Fibroblast of skin of back (primary cell): ENCODE measurements around the gene CEBPZ. TPM values are rescaled to one million over a fixed set of nuclear protein-coding genes. Genes with fewer than 3 reads are reported as not detected.
"Not testable (repeated sequence)": the region's sequence is repeated elsewhere in the genome, so short reads cannot be mapped to it uniquely, and the experiment has no call there.

Source experiments
- DNase-seq: peaks from one replicate; pipeline ENCODE4 v3.0.0-alpha.2; 2013
- polyA plus RNA-seq, 2 experiments: library from polyadenylated mRNA; unstranded; fragments of 120-200 nt; gene quantifications; one replicate each; pipeline ENCODE4 v1.2.1, GENCODE V29; 2013; ENCODE audit not compliant: insufficient read length in 2 of 2

CEBPZ gene, protein sequence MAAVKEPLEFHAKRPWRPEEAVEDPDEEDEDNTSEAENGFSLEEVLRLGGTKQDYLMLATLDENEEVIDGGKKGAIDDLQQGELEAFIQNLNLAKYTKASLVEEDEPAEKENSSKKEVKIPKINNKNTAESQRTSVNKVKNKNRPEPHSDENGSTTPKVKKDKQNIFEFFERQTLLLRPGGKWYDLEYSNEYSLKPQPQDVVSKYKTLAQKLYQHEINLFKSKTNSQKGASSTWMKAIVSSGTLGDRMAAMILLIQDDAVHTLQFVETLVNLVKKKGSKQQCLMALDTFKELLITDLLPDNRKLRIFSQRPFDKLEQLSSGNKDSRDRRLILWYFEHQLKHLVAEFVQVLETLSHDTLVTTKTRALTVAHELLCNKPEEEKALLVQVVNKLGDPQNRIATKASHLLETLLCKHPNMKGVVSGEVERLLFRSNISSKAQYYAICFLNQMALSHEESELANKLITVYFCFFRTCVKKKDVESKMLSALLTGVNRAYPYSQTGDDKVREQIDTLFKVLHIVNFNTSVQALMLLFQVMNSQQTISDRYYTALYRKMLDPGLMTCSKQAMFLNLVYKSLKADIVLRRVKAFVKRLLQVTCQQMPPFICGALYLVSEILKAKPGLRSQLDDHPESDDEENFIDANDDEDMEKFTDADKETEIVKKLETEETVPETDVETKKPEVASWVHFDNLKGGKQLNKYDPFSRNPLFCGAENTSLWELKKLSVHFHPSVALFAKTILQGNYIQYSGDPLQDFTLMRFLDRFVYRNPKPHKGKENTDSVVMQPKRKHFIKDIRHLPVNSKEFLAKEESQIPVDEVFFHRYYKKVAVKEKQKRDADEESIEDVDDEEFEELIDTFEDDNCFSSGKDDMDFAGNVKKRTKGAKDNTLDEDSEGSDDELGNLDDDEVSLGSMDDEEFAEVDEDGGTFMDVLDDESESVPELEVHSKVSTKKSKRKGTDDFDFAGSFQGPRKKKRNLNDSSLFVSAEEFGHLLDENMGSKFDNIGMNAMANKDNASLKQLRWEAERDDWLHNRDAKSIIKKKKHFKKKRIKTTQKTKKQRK
- polyA plus RNA-seq (2013, experiment 1 of 2; ENCODE audit: insufficient read length) = 31.3 TPM
- polyA plus RNA-seq (2013, experiment 2 of 2; ENCODE audit: insufficient read length) = 25.1 TPM

DNA sequence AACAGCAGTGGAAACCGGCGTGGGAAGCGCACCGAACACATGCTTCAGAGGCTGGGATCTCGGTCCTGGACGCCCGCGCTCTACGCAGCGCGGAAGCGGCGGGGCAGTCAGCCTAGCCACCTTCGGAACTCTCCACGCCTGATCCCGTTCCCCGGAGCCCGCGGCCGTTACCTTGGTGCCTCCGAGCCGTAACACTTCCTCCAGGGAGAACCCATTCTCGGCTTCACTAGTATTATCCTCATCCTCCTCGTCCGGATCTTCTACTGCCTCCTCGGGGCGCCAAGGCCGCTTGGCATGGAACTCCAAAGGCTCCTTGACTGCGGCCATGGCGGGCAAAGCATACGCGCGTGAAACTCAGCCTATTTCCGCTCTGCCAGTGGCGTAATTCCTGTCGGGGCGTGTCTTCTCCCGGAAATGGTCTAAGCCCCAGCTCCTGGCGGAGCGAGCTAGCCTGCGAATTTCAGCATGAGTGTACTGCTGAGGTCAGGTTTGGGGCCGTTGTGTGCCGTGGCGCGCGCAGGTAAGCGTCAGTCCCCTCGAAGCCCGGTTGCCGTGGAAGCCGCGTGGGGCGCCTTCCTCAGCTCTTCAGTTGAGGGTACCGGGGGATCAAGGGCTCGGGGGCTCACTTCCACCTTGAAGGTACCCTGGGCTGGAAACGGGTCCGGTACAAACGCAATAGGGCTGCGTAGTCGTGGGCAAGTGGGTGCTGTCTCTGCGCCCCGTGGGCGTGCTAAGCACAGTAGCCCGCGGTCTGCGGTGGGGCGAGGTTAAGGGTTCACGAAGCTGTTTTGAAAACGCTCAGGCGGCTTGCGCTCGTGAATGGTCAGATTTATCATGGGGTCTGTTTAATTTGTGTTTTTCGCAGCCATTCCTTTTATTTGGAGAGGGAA lies at the start of gene CEBPZ, which contains the start of gene NDUFAF7:
Gene CEBPZ (minus strand): TSS at position 356 of the 890 bp plus-strand sequence. CDS start 29 bp downstream, at position 327.
Gene NDUFAF7 (plus strand): TSS at position 418 of the 890 bp plus-strand sequence. CDS start 48 bp downstream, at position 466.
- peak; percentile 93 for DNase-seq

DNA sequence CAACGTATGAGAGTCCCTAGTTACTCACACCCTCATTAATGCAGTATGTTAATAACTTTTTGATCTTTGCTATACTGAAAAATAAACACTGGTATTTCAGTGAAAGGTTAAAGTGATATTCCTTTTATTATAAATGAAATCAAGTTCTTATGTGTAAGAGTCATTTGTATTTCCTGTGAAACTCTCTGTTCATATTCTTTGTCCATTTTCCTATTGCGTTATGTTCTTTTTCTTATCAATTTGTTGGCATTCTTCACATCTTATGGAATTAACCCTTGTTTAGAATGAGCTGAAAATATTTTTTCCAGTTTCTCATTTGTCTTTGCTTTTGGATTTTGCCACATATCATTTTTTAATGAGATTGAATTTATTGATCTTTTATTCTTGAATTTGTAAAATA lies 44.9 kb upstream of the CEBPZ start:
- DNase-seq = no peak

DNA sequence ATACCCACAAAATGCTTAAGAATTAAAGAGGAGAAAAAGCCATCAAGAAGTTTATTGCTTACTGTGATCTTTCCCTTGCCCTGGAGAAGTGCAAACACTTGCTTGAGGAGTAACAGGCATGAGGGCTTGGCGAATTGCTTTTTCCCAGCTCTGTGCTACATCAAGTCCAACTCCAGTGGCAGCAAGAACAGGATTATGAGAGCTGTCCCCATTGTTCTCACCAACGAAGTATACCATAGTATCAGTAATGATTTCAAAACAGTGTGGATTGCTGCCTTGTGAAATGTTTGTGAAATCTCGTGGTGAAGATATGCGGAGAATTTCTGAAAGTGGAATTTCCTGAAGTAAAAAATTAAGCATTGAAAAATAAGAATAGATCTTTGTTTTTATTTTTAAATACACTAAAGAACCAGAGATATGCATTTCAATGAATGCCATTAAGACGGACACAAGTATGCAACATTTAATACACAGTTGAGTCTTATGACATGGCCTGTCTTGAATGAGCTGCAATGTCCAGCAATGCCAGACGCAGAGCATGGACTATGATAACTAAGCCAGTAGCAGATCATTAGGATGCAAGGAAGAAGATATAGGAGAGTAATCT lies 43.1 kb upstream of the CEBPZ start:
- DNase-seq = peak; percentile 11

DNA sequence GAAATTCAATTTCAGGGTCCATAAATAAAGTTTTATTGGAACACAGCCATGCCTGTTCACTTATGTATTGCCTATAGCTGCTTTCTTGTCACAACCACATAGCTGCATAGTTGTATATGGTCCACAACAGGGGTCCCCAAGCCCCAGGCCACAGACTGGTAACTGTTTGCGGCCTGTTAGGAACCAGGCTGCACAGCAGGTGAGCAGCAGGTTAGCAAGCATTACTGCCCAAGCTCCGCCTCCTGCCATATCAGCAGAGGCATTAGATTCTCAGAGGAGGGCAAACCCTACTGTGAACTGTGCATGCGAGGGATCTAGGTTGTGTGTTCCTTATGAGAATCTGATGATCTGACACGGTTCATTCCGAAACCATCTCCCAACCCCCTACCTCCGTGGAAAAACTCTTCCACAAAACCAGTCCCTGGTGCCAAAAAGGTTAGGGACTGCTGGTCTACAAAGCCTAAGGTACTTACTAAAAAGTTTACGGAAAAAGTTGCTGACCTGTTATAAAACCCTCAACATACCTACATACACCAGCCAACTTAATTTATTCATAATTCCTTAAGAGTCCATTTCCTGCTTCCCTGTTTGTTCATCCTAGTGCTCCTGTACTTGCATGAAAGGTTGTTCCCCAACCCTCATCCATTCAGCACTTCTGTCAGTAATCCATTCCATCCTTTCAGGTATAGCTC lies 40.1 kb upstream of the CEBPZ start:
- DNase-seq = no peak

DNA sequence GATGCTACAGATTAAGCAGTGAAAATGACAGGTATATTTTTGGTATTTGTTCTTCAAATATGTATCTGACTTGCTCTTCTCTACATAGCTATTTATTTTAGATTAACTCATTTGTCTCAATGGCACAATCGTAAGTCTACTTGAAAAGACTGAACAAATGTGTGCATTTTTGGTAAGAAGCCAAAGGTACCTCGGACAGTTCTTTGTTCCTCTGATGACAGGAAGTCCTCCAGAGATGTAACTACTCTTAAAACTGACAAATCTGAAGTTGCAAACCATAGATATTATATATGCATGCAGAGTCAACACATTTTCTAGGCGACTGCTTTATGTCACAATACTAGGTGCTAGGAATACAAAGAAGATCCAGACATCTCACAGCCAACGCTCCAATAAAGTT lies 36.7 kb upstream of the CEBPZ start:
- no peak for DNase-seq

DNA sequence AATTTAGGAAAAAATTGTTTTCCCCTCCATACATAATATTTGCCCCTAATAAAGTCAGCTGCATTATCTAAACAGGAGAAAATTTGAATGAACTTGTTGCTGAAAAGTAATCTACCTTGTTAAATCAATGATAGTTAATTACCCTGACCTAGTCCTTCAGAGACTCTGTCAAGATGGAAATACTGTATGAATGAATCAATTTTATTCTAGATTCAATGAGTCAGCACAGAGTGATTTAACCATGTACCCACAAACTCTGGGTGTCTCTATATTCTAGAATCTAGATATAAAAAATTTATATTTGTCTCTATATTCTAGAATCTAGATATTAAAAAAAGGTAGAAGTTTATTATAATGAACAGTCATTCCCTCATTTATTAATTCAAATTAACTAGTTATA lies 36.3 kb upstream of the CEBPZ start:
- DNase-seq = no peak

DNA sequence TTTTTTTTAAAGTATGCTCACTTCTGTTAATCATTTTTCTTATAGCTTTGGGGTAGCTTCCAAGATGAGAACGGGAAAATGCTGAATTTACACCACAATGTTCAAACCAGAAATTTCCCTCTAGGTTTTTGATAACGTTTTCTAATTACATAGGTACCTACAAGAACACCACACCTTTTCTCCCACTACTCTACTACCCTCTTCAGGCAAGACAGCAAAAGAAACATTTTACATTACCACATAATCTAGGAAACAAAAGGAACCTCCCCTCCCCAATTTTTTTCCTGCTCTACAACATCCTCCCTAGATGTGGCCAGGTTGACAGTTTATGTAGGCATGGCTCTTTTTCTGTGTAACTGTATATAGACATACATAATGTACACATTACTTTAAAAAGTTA lies 32.4 kb upstream of the CEBPZ start:
- DNase-seq = no peak

DNA sequence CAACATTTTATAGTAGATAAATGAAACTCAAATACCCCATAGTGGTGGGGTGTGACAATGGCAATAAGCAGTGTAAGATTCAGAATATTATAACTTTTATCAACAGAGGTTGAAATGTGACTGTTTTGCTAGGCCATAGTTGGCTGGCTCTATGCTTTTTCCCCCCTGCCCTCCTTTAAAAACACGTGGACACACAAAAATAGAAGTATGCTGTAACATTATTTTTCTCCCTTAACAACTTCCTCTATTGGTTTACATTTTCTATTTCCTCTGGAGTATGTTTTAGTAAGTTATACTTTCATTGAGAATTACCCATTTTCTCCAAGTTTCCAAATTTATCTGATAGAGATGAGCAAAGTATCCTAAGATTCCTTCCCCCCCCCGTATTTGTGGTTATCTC lies 31.1 kb upstream of the CEBPZ start:
- DNase-seq = no peak

DNA sequence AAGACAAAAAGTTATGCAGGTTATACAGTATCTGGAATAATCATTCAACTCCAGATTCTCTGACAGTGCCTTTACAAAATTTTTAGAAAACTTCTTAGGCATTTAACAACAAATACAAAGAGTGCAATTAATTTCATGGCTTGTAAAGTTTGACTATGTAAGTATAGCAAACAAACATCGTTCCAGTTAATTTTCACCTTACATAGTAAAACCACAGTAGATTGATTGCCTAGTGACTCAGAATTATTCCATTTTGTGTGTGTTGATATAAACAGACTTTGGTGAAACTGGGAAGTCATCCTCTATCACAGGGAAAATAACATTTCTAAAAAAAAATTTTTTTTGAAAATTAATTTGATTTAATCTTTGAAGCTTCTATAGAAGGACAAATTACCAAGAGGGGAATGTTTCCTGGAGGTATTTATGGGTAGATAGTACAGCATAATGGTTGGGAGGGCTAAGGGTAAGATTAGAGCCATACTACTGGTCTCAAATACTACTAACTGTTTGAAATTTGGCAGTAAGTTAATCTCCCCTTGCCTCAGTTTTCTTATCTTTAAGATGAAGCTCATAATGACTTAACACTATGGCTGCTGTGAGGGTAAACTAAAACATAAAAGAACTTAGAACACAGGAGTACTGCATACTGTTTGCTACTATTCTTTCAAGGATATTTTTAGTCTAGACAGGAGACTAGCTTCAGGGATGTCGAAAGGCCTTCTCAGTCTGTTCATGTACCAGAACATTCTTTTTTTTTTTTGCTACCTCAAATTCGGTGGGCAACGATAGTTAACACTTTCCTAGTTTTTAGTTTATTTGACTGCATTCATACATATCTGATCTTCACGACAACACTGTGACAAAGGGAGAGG lies 19.7 kb upstream of the CEBPZ start:
- no peak for DNase-seq

DNA sequence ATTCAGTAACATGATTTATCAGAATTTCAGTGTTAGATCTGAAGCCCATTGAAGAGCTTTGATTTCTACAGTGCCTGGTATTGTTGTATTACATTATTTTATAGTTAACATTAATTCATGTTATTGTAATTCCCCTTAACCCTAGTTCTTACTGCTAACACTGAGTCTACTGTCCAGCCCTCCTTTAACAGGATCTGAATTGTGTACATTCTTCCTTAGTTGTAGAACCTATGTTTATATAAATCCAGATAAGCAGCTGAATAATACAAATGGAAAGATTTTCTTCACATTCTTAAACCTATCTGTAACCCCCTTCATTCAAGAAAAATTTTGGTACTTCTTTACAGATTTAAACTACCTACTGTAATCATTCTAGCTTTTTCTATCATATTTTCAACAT lies 14.8 kb upstream of the CEBPZ start:
- no peak for DNase-seq

DNA sequence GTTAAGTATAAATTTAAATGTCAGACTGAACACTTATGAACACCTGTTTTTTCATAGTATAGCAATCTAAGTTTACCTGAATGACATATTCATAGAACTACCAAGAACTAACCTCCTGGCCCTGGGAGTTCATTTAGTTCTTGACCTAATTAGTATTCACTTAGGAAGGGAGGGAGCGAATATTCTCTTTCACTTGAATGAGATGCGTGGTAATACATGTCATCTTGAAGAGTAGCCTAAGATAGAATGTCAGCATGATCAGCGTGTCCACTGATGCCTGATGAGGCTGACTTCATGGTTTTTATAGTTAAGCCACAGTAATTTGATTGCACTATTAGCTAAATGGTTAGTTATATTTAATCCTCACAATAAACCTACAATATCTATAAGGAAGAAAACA lies 13.4 kb upstream of the CEBPZ start:
- no peak for DNase-seq

DNA sequence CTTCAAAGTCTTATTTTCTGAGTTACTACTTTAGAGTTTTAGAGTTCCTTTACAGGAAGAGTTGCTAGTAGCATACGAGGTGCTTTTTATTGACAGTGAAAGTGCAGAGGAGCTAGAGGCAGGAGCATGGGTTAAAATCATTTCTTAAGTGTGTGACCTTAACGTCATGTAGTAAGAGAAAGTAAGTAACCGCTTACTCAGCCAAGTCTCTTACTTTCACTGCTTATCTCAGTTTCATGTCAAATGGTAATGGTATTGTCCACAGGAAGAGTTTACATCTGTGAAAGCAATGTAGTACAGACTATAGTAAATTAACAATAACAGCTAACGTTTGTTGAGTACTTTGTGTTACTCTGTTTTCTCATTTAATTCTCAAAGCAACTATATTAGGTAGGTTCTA lies 12.6 kb upstream of the CEBPZ start:
- DNase-seq = no peak

DNA sequence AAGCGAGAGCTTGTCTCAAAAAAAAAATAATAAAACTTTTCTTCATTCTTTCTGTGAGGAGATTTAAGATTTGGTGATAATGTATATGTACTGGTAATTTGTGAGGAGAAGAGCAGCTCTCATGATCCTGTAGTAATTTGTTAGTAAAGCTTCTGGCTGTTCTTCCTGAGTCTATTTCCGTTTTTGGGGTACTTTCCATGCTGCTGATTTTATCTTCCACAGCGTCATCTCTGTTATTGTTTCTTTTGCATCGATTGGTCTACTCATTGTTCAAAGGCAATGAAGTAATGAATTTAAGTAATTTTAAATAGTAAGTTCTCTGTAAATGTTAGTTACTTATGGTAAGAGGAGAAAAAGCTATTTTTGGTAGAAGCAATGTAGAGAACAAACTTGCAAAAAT lies 12.0 kb upstream of the CEBPZ start:
- DNase-seq = no peak

DNA sequence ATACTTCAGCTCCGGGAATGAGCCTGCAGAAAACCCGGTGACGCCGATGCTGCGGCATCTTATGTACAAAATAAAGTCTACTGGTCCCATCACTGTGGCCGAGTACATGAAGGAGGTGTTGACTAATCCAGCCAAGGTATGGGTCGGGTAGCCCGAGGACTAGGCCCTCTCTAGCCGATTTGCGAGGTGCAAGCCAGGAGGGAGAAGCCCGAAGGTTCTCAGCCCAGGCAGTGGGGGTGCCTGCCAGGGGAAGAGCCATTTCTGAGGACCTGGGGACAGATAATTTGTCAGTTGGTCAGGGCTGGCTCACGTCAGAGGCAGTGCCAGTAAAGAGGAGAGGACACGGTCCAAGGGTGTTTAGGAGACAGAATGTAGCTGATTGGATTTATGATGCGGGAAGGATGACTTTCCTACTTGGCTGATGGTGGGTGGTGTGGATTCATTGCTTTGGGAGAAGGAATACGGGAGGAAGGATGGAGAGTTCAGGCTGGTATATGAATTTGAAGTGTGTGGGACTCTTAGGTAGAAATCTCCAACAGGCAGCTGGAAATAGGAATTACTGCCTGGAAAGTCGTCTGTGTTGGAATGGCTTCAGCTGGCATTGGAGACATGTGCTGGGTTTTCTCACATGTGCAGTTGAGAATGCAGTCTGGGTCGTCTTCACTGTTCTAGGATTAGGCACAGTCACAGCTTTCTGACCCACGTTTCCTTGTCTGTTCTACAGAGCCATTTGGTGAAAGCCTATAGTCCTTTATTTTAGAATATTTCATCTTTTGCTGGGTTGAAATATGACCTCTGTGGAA lies 936 bp upstream of the CEBPZ start:
- DNase-seq = peak; percentile 18

DNA sequence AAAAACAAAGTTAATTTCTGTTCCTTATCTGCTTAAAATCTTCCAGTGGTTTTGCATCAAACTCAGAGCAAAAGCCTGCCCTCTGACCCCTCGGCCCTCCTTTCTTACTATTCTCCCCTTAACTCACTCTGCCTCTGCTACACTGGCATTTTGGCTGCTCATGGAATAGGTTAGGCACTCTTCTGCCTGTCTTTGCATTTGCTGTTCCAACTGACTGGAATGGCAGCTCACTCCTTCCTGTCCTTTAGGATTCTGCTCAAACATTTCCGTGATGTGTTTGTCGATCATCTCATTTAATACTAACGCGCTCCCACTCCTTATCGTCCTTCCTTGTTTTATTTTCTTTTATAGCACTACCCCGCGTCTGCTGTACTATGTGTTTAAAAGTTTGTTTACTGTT lies 815 bp downstream of the CEBPZ start:
- DNase-seq = peak; percentile 14

DNA sequence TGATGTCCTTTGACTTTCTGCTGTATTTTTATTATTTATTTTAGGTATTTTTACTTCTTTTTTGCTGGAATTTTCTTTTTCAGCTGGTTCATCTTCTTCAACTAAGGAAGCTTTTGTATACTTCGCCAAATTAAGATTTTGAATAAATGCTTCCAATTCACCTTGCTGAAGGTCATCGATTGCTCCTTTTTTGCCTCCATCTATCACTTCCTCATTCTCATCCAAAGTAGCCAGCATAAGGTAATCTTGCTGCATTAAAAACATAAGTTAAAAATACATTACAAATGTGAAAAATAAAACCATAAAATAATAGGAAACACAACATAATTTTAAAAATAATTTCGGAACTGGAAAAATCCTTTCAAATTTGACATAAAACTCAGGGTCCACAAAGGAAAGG lies 2.6 kb downstream of the CEBPZ start:
- DNase-seq = no peak

DNA sequence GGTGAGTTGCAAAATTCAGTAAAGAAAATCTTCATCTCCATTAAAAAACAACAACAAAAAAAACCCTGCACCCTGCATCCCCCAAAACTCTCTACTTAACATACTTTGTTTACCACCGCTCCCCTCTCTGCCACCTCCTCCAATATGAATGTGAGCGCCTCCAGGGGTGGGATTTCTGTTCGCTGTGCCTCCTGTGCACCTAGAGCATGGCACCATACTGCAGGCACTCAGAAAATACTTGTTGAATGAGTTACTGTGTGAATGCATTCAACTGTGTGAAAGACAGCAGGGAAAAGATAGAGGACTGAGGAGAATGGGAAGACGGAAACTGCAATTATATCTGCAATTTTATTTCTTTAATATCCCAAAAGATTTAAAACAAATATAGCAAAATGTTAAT lies 4.5 kb downstream of the CEBPZ start:
- DNase-seq = no peak

DNA sequence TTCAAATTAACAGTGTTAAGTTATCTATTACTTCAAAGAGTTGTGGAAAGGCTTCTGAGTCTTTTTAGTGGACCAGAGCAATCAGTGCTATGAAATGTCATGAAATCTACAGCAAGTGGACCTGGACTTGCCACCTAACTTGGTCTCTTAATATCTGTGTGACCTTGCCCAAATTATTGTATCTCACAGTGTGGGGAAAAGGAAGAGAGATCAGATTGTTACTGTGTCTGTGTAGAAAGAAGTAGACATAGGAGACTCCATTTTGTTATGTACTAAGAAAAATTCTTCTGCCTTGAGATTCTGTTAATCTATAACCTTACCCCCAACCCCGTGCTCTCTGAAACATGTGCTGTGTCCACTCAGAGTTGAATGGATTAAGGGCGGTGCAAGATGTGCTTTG lies 6.3 kb downstream of the CEBPZ start:
- DNase-seq = not testable (repeated sequence)

DNA sequence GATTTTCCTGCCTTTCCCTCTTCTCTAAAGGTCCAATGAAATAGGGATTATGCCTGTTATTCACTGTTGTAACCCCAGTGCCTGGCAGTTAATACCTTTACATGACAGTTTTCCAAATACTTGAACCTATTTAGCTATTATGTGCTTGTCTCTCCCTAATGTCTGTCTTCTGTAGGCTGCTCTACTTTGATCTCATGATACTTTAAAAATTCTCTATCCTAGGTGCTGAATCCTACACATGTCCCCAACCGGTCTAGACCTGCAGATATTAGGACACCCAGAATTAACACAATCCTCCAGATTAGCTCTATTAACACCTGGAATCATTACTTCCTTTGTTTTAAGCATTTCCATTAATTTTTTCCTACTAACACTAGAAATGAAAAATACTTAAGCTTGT lies 7.3 kb downstream of the CEBPZ start:
- no peak for DNase-seq
